GM12875 (cell line): ENCODE data around the gene PCDHA13.
"Not testable (repeated sequence)": the region's sequence is repeated elsewhere in the genome, so short reads cannot be mapped to it uniquely, and the experiment has no call there.

Source experiments
- H3K4me3 ChIP-seq: one replicate; pipeline ENCODE4 v1.5.1; 2011; ENCODE audit warnings: low read depth, low read length, control low read depth
- CTCF ChIP-seq: IDR thresholded peaks from 2 replicates; pipeline ENCODE4 v1.5.1; 2011; ENCODE audit warnings: low read depth, mild to moderate bottlenecking, control low read depth, inconsistent platforms, low read length, moderate library complexity, borderline replicate concordance; ENCODE audit not compliant: insufficient read depth

Gene PCDHA13

GRCh38 chr5:140881889-140882590 lies at the start of gene PCDHA13:
TSS of gene PCDHA13 (plus strand) at chr5:140882124. CDS start at chr5:140882269, 145 bp downstream.
- no peak within 1 kb of the TSS for H3K4me3 ChIP-seq
- TF ChIP-seq CTCF, result no peak

- no peak within 1 kb of the TSS for H3K4me3 ChIP-seq
- TF ChIP-seq CTCF, result no peak
These were observed 47.9 kb upstream of the PCDHA13 start, which contains the start of gene PCDHA7 for GRCh38 chr5:140833993-140834392. TSS of gene PCDHA7 (plus strand) at chr5:140834269. CDS start at chr5:140834384, 115 bp downstream.

- not testable (repeated sequence) for H3K4me3 ChIP-seq
These were observed 47.4 kb upstream of the PCDHA13 start for GRCh38 chr5:140834439-140835008.

GRCh38 chr5:140835622-140836510 lies 46.1 kb upstream of the PCDHA13 start:
- H3K4me3 ChIP-seq, result no peak overlapping the region
- no peak for TF ChIP-seq CTCF

GRCh38 chr5:140840978-140841962 lies 40.7 kb upstream of the PCDHA13 start, which contains the start of gene PCDHA8:
TSS of gene PCDHA8 (plus strand) at chr5:140841187. CDS start at chr5:140841322, 135 bp downstream.
- no peak for TF ChIP-seq CTCF
- H3K4me3 ChIP-seq, result no peak within 1 kb of the TSS

- TF ChIP-seq CTCF, result no peak
- no peak overlapping the region for H3K4me3 ChIP-seq
These were observed 38.9 kb upstream of the PCDHA13 start for GRCh38 chr5:140842798-140843733.

- H3K4me3 ChIP-seq, result not testable (repeated sequence)
These were observed 33.5 kb upstream of the PCDHA13 start, which contains the start of gene PCDHA9 for GRCh38 chr5:140848139-140849102. TSS of gene PCDHA9 (plus strand) at chr5:140848382. CDS start at chr5:140848496, 114 bp downstream.

GRCh38 chr5:140849831-140850634 lies 31.9 kb upstream of the PCDHA13 start:
- not testable (repeated sequence) for H3K4me3 ChIP-seq
